A673 (cell line): ENCODE data around the gene C4orf50.

Experiments
- EZH2 ChIP-seq: fragments of 200-600 bp; sonication (generic); IDR thresholded peaks from 2 replicates; pipeline ENCODE4 v1.6.1; 2017; ENCODE audit warnings: borderline replicate concordance, low read depth, mild to moderate bottlenecking, mixed read lengths, antibody characterized with exemption, low read length; ENCODE audit not compliant: poor library complexity, severe bottlenecking
- TF ChIP-seq, protein P1 (sequence below): fragments of 300-800, 200-600 bp; sonication (generic); conservative IDR thresholded peaks from 2 replicates; pipeline ENCODE4 v1.5.1; 2017; ENCODE audit warnings: low read depth, mild to moderate bottlenecking, antibody characterized with exemption, low read length, moderate library complexity, mixed read lengths

DNA sequence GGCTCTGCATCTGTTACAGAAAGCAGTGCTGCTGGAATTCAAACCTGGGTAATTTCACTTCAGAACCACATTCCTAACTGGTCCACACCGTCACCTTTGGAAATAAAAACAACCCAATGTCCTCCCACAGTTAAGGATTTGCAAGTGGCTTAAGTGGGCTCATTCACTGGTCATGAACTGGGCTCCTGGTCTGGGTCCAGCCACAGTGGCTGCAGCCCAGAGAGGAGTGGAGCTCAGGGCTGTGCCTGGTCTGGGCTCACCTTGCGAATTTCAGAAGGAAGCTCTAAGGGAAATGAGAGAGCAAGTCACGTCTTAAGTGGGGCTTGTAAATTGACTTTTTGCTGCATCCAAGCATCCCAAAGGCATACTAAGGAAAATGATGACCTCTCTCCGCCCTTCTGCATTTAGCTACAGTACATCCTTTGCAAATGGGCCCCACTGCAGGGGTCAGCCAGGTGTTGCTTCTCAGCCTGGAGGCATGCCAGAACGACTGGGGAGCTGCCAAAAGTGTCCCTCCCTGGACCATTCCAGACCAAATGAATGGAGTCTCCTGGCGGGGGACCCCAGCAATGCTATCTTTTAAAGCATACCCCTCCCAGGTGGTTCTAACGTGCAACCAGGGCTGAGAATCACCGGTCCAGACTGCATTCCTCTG lies 99.8 kb downstream of the C4orf50 start:
- TF ChIP-seq, protein P1, sequence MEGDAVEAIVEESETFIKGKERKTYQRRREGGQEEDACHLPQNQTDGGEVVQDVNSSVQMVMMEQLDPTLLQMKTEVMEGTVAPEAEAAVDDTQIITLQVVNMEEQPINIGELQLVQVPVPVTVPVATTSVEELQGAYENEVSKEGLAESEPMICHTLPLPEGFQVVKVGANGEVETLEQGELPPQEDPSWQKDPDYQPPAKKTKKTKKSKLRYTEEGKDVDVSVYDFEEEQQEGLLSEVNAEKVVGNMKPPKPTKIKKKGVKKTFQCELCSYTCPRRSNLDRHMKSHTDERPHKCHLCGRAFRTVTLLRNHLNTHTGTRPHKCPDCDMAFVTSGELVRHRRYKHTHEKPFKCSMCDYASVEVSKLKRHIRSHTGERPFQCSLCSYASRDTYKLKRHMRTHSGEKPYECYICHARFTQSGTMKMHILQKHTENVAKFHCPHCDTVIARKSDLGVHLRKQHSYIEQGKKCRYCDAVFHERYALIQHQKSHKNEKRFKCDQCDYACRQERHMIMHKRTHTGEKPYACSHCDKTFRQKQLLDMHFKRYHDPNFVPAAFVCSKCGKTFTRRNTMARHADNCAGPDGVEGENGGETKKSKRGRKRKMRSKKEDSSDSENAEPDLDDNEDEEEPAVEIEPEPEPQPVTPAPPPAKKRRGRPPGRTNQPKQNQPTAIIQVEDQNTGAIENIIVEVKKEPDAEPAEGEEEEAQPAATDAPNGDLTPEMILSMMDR = no peak
- no peak for TF ChIP-seq EZH2
